ENCODE data around the gene GNA14. TPM values are rescaled to one million over a fixed set of nuclear protein-coding genes. Genes with fewer than 3 reads are reported as not detected.
"Not testable (repeated sequence)": the region's sequence is repeated elsewhere in the genome, so short reads cannot be mapped to it uniquely, and the experiment has no call there.

Gene GNA14
- total RNA-seq, 1 donor from 2014 or later = 8.0 TPM

DNA sequence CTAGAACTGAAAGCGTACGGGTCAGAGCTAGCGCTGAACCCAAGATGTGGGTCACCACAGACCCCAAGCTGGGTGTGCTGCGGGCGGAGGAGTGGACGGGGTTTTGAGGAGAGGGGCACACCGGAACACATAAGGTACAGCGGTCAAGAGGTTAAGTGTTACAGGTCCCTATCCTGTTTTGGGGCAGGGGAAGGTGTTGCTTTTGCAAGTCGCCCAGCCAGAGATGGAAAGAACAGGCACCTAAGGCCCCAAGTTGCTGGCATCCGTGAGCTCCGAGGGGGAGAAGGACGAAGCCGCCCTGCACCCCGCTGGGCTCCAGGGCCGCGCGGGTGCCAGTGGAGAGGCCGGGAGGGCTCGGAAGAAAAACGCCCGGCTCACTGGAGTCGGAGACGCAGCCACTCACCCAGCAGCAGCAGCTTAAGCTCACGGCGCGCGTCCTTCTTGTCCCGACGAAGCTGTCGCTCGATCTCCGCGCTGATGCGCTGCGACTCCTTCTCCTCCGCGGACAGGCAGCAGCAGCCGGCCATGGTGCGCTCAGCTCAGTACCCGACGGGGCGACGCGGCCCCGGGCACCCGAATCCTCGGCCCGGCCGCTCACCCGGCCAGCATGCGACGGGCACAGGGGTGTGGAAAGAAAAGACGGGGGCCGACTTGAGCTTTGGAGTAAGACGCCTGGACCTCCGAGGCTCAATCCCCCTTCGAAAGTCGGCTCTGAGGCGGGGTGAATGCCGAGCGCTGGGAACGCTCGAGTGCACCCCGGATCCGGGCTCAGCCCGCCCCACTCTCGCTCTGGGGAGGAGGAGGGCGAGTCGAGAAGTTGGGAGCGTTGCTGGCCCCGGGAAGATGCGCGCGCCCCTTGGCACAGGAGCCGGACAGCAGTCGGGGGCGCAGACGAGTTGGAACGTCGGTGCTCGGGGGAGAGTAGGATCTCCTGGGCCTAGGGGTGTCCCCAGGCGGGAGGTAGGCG is 572 bp downstream of the GNA14 start:
- DNase-seq (ENCODE audit: low spot score) = peak; percentile 64
- intact Hi-C loops (cut with DNase I) = no loop called here

DNA sequence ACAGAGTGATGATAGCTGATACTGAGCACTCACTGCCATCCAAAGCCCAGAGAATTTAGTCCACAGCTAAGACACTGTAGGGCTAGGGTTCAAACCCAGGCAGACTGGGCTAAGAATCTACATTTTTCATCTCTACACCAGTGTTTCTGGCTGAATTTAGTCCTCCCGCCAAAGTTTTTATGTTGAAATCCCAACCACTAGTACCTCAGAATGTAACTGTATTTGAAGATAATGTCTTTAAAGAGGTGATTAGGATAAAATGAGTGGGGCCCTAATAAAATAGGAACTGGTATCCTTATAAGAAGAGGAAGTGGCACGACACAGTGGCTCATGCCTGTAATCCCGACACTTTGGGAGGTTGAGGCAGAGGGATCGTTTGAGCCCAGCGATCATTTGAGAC is 4.3 kb downstream of the GNA14 start:
- intact Hi-C loops (cut with DNase I) = no loop called here
- ATAC-seq (no peak), DNase-seq (ENCODE audit: low spot score) (no peak)

More for the DNA sequence above, 572 bp downstream of the GNA14 start:
- peak; percentile 66 for ATAC-seq

DNA sequence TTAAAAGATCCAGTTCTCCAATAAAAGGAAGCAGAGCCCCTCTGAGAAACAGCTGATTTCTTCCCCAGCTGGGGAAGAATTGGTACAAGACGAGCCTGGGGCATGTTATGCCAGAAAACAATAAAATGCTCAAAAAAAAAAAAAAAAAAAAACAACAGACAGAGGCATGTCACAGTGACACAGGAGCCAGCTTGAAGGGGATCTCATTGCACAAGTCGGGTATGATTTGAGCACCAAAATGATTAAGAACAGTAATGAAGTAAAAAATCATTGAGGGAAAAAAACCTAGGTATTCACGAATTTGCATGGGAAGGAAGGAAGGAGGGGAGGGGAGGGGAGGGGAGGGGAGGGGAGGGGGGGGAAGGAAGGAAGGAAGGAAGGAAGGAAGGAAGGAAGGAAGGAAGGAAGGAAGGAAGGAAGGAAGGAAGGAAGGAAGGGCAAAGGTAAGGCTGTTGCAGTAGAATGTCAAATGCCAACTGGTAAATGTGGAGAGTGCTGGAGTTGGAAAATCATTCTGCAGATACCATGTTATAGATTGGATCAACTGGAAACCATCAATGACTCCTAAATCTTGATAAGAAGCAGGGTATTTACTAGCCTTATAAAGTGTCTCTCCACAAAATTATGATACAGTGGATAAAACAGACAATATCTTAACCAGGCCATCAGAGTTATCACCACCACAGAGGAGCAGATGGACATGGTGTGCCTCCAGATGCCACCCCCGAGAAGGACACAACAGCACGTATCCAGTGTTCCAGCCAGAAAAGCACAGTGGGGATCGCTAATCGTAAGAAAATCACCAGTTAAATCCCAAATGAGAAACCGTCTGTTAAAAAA is 7.2 kb downstream of the GNA14 start:
- no peak for DNase-seq (ENCODE audit: low spot score)
- intact Hi-C loops (cut with DNase I) = no loop called here
- ATAC-seq = no peak

DNA sequence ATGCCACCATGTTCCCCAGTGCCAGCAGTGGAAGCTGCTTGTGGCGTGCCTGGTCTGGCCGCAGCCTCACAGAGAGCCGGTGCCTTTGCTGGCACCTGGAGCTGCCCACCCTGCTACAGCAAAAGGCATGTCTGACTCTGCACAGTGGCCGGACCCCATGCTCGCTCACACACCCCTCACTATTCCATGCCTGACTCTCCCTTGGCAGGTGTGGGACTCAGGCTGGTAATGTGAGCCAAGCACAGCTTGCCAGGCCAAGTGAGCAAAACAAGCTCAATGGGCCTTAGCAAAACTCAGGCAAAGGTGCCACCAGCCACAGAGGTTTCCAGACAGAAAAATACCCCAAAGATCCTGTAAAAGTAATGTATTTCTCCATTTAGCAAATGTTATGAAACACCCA is 15.5 kb downstream of the GNA14 start:
- intact Hi-C loops (cut with DNase I) = no loop called here
- DNase-seq (ENCODE audit: low spot score) (no peak), ATAC-seq (no peak)

DNA sequence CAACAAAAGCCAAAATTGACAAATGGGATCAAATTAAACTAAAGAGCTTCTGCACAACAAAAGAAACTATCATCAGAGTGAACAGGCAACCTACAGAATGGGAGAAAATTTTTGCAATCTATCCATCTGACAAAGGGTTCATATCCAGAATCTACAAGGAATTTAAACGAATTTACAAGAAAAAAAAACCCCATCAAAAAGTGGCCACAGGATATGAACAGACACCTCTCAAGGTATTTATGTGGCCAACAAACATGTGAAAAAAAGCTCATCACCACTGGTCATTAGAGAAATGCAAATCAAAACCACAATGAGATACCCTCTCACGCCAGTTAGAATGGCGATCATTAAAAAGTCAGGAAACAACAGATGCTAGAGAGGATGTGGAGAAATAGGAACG is 19.3 kb downstream of the GNA14 start:
- ATAC-seq; DNase-seq (ENCODE audit: low spot score); intact Hi-C loops (cut with DNase I): not testable (repeated sequence)

DNA sequence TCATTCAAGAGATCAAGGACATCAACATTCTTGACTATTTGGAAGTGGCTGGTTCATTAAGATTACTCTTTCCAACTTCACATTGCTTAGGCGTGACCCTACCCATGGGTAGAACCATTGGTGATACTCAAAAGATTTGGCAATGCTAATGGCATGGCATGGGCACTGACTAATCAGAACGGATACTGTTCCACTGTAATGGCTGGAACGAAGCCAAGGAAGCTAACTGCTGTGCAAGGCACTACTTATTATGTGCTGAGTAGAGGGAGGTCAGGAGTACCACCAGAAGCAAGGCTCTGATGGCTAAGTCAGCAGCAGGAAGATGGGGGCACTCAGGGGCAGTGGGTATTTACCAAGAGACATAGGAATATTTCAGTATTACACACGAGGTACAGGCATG is 31.9 kb downstream of the GNA14 start:
- intact Hi-C loops (cut with DNase I) = no loop called here
- DNase-seq (ENCODE audit: low spot score) (no peak), ATAC-seq (no peak)

DNA sequence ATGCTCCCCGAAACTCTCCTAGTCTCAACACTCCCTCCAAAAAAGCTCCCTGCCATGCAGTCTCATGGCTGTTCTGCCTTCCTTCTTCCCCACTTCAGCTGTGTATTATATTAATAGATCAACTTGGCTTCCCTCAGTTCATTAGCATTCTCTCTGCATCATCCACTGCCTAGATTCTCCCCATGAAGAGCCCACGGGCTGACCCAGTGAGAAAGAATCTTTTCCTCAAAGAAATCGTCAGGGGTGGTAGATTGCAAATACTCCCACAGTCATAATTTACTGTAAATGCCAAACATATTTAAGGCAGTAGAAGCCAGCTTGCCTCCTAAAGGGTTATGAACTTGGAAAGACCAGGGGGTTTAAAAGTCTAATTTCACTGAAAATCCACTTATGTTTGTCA is 33.5 kb downstream of the GNA14 start:
- DNase-seq (ENCODE audit: low spot score) = no peak
- ATAC-seq = no peak
- intact Hi-C loops (cut with DNase I) = no loop called here

DNA sequence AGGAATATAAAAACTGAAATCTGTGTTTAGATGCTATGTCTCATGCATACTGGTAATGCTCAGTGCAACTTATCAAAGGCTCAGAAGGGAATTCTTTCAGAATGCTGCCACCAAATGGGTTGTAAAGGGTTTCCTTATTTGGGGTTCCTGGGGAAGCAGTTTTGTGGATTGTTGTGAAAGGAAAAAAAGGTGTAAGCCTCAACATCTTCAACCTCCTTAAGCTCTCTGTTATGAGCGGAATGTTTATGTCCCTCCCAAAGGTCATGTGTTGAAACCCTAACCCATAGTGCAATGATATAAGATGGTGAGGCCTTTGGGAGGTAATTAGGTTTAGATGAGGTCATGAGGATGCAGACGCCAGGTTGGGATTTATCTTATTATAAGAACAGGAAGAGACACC is 41.6 kb downstream of the GNA14 start:
- DNase-seq (ENCODE audit: low spot score) (no peak), ATAC-seq (no peak)
- intact Hi-C loops (cut with DNase I) = no loop called here

DNA sequence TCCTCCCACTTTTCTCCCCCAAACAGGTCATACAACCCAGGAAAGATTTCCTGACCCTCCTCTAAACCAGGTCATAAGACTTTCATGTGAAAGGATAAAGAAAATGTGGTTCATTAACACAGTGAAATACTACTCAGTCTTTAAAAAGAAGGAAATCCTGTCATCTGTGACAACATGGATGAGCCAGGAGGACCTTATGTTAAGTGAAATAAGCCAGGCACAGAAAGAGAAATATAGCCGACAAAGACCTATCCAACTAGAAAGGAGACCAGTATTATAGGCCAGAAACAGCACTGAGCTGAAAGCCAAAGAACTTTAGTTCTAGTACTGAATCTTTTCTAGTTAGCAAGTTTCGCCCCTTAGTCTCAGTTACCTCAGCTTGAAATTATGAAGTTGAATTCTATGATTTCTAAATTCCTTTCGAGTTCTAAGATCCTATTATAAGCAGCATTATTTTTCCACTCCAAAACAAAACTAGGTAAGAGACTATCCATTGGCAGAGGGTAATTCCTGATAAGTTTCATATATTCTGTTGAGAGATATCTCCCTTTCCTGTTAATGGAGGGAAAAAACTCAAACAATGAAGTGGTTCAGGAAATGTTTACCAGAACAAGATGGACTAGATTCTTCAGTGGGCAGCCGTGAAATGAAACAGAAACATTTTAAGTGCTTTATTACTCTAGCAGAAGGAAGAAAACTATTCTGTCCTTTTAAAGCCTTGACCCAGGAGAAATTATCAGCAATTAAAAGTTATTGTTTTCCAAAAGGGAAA is 42.5 kb downstream of the GNA14 start:
- DNase-seq (ENCODE audit: low spot score) (no peak), ATAC-seq (no peak)
- intact Hi-C loops (cut with DNase I) = no loop called here

DNA sequence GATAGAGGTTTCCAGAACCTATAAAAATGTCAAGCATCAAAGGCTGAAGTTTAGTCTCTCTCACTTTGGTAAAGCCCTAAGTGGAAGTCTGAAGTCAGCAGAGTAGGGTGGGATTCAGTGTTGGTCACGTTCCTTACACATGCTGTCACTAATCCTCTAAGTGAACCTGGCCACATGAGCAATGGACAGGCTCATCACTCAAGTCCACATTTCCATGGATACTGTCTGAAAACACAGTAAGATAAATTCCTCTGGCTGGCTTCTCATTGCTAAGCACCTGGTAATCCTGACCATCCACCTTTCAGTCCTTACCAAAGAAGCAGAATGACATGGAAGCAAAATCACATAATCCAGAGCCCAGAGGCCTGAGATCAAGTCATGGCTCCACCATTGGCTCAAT is 43.8 kb downstream of the GNA14 start:
- intact Hi-C loops (cut with DNase I) = no loop called here
- ATAC-seq (no peak), DNase-seq (ENCODE audit: low spot score) (no peak)

DNA sequence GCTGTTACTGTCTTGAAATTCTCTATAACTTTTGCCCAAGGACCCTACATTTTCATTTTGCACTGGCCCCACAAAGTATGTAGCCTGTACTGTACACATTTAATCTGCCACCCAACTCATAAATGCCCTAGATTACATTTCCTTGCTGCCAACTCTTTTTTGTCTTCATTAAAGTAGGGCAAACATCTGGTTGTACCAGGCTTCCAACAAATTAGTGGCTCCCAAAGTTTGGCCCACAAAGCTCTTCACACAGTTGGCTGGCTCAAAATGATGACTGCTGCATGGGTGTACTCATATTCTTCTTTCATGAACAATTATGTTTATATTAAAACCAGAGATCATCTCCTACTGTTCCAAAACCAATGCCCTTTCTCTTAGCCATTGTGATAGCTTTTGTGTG is 45.3 kb downstream of the GNA14 start:
- intact Hi-C loops (cut with DNase I) = no loop called here
- DNase-seq (ENCODE audit: low spot score) (no peak), ATAC-seq (no peak)

DNA sequence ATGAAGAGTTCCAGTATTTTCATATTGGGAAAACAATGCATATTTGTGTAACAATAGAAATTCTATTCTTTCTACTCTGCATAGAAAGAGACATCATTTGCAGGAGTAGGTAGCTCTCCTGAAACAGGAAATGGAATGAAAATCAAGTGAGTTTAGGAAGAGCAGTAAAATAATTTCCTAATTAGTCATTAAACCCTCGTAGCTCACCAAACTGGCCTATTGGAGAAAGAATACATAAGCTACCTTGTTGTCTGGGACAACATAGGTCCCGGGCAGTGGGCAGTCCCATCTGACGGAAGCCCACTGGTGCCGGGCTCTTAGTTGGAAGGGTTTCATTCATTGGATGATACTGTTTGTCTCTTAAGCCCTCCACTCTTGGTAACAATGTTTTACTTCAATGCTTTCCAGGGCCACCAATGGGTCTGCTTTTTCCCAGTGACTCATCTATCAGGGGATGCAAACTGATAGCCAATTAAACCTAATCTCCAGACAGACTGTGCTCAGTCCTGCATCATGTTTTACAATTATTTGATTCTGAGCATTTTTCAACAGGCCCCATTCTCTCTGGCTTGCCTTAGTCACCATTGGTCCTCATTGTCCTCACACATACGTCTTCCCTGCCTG is 46.5 kb downstream of the GNA14 start:
- DNase-seq (ENCODE audit: low spot score) = no peak
- intact Hi-C loops (cut with DNase I) = no loop called here
- no peak for ATAC-seq

DNA sequence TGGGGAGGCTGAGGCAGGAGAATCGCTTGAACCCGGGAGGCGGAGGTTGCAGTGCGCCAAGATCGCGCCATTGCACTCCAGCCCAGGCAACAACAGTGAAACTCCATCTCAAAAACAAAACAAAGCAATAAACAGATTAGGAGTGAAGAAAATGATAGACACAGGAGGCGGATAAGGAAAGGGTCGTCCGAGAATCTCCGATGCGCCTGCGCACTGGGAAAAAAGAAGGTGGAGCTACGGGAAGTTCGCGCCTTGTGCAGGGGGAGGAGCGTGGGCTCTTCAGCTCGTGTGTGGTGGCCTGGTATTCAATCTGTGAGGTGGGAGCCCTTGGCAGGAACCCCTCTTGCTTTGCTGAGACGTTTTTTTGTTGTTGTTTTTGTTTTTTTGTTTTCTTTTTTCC is 47.3 kb downstream of the GNA14 start:
- intact Hi-C loops (cut with DNase I) = no loop called here
- ATAC-seq (no peak), DNase-seq (ENCODE audit: low spot score) (no peak)

DNA sequence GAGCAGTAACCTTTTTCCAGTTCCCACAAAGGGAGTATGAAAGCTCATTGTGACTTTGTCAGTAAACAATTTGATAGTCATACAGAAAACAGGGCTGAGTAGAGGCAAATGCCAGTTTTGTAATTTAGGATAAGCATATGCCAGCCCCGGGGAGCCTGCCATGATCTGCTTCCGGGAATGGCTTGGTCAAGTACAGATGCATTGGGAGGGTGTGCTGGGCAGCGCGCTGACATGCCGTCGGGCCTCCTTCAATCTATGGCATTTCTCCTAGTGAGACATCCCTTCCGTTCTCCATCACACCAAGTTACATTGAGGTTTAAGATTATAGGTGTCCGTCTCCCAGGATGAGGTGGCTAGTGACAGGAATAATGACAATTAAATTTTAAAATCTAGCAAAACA is 48.6 kb downstream of the GNA14 start:
- ATAC-seq = no peak
- no peak for DNase-seq (ENCODE audit: low spot score)
- intact Hi-C loops (cut with DNase I) = no loop called here

DNA sequence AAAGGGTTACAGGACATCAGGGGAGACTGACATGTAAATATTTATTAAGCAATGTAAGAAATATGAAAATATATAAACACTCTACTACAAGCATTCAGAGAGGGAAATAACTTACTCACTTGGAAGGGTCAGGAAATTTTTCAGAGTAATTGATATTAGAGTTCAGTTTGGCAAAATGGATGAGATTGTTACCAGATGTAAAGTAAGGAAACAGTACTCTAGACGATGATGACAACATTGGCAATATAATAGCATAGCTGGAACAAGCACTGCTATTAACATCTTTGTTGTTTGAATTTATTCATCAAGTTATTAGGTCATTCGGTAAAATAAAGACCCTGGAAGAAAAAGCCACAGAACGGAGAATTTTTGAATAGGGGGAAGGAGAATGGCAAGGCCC is 49.1 kb downstream of the GNA14 start:
- ATAC-seq (no peak), DNase-seq (ENCODE audit: low spot score) (no peak)
- intact Hi-C loops (cut with DNase I) = no loop called here

DNA sequence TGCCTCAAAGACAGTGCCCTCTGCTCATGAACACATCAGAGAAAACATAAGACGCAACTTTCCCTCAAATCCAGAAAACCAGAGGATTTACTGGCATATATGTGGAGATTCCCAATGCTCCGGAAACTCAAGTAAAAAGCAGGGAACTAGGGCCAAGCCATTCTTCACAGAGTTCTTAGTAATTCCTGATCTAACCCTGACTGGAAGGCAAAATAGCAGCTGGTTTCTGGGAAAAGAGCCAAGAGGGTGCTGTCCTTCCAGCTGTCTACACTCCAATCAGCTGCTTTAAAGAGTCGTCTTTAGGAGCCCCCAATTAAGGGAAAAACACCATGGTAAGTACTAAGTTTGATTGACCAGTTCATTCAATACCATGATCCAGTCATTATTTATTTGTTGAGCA is 49.6 kb downstream of the GNA14 start:
- intact Hi-C loops (cut with DNase I) = no loop called here
- ATAC-seq (no peak), DNase-seq (ENCODE audit: low spot score) (no peak)

DNA sequence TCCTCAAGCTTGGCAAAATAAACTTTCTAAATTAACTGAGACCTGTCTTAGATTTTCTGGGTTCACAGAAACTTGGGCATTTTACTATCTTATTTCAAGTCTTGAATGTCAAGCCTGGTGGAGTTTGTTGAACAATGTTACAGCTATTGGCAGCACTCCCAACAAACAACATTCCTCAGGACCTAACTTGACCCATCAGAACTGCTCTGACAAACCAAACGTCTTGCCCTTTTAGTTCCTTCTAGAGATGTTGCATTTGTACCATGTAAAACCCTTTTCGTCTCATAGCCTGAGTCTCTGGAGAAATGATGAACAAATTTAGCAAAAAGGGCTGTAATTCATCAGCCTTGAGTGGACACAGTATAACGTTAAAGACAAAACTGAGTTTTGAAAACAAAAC is 51.1 kb downstream of the GNA14 start:
- ATAC-seq = no peak

DNA sequence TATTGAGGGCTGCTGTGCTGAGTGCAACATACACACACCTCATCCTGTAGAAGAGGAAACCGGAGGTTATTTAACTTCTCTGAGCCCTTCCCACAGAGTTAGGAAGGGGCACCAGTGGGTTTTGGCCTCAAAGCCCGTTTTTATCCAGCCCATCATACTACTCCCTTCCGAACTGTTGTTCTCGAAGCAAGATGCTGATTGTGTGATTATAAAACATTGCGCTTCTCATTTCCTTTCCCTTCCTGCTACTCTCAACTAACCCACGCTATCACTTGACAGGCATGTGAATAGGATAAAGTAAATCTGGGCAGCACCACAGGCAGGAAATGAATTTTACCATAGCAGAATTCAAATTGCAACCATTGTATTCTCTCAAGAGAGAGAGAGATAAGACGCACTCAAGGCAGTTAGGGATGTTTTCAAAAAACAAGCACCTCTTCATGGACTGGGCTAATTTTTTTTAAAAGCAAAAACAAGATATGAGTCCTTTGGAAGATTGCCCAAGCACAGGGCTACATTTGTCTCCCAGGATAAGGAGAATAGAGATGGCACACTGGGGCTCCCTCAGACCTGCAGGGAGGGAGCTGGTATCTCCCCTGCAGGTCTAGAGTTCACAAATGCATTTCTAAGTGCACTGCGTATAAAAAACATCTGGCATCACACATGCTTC is 52.6 kb downstream of the GNA14 start:
- no peak for DNase-seq (ENCODE audit: low spot score)
- intact Hi-C loops (cut with DNase I) = no loop called here
- ATAC-seq = no peak

More for the DNA sequence above, 51.1 kb downstream of the GNA14 start:
- intact Hi-C loops (cut with DNase I) = no loop called here
- DNase-seq (ENCODE audit: low spot score) = no peak
